Trophoblast cell (in vitro differentiated cells and primary cell): Measurements from ENCODE around the gene HNRNPL.
A peak's percentile ranks its signal among the peaks of the same experiment; 100 is the strongest.

Source experiments
- DNase-seq, 2 donors: peaks; one replicate each; pipeline ENCODE4 v3.0.0-alpha.2; 2016
- H2AFZ ChIP-seq: 2 replicates; pipeline ENCODE4 v1.6.1; 2013; ENCODE audit warnings: low read length, moderate library complexity, mild to moderate bottlenecking; ENCODE audit not compliant: insufficient read depth, poor library complexity
- H2AK5ac ChIP-seq: 2 replicates; pipeline ENCODE4 v1.6.1; 2013; ENCODE audit warnings: mild to moderate bottlenecking, low read length
- H2BK120ac ChIP-seq: 2 replicates; pipeline ENCODE4 v1.6.1; 2013; ENCODE audit warnings: low read length, mild to moderate bottlenecking, moderate library complexity; ENCODE audit not compliant: insufficient read depth, poor library complexity
- H2BK12ac ChIP-seq: 2 replicates; pipeline ENCODE4 v1.6.1; 2013; ENCODE audit warnings: mild to moderate bottlenecking, low read length, moderate library complexity
- H2BK5ac ChIP-seq: 2 replicates; pipeline ENCODE4 v1.6.1; 2013; ENCODE audit warnings: low read length, low read depth, moderate library complexity, mild to moderate bottlenecking; ENCODE audit not compliant: poor library complexity
- H3K14ac ChIP-seq: 2 replicates; pipeline ENCODE4 v1.6.1; 2013; ENCODE audit warnings: mild to moderate bottlenecking, low read length
- H3K18ac ChIP-seq: 2 replicates; pipeline ENCODE4 v1.6.1; 2013; ENCODE audit warnings: mild to moderate bottlenecking, low read length
- H3K23ac ChIP-seq: 2 replicates; pipeline ENCODE4 v1.6.1; 2013; ENCODE audit warnings: low read length
- H3K27ac ChIP-seq: 2 replicates; pipeline ENCODE4 v1.5.1; 2013; ENCODE audit warnings: low read depth, mild to moderate bottlenecking, inconsistent platforms, low read length, moderate library complexity
- H3K27me3 ChIP-seq: 2 replicates; pipeline ENCODE4 v1.6.1; 2013; ENCODE audit warnings: inconsistent platforms, mild to moderate bottlenecking, low read length, moderate library complexity; ENCODE audit not compliant: insufficient read depth
- H3K36me3 ChIP-seq, 2 experiments: 1 replicate in 1 of 2; 2 replicates in 1 of 2; pipeline ENCODE4 v1.6.1; 2013; ENCODE audit warnings: low read length in 2 of 2, mild to moderate bottlenecking in 2 of 2, moderate library complexity in 1 of 2; ENCODE audit not compliant: insufficient read depth in 2 of 2, control insufficient read depth in 1 of 2
- H3K4ac ChIP-seq: 2 replicates; pipeline ENCODE4 v1.6.1; 2013; ENCODE audit warnings: low read depth, mild to moderate bottlenecking, low read length, moderate library complexity
- H3K4me1 ChIP-seq, 2 experiments: 1 replicate in 1 of 2; 2 replicates in 1 of 2; pipeline ENCODE4 v1.6.1; 2013; ENCODE audit warnings: low read length in 2 of 2, mild to moderate bottlenecking in 2 of 2, moderate library complexity in 1 of 2; ENCODE audit not compliant: insufficient read depth in 2 of 2, control insufficient read depth in 1 of 2
- H3K4me2 ChIP-seq: 2 replicates; pipeline ENCODE4 v1.6.1; 2013; ENCODE audit warnings: inconsistent platforms, mild to moderate bottlenecking, low read length, moderate library complexity
- H3K4me3 ChIP-seq: 2 replicates; pipeline ENCODE4 v1.5.1; 2013; ENCODE audit warnings: mild to moderate bottlenecking, low read depth, low read length, inconsistent platforms
- H3K79me1 ChIP-seq: one replicate; pipeline ENCODE4 v1.6.1; 2013; ENCODE audit warnings: low read length
- H3K79me2 ChIP-seq: 2 replicates; pipeline ENCODE4 v1.6.1; 2013; ENCODE audit warnings: low read length, mild to moderate bottlenecking; ENCODE audit not compliant: control insufficient read depth, insufficient read depth, poor library complexity
- H3K9ac ChIP-seq: 2 replicates; pipeline ENCODE4 v1.6.1; 2013; ENCODE audit warnings: mild to moderate bottlenecking, low read length
- H3K9me3 ChIP-seq: 2 replicates; pipeline ENCODE4 v1.6.1; 2013; ENCODE audit warnings: low read depth, mild to moderate bottlenecking, control low read depth, inconsistent platforms, low read length; ENCODE audit not compliant: insufficient read depth
- H4K12ac ChIP-seq: 2 replicates; pipeline ENCODE4 v1.6.1; 2013; ENCODE audit warnings: low read depth, mild to moderate bottlenecking, low read length, moderate library complexity
- H4K8ac ChIP-seq: 2 replicates; pipeline ENCODE4 v1.6.1; 2013; ENCODE audit warnings: low read depth, mild to moderate bottlenecking, low read length, moderate library complexity
- H4K91ac ChIP-seq: one replicate; pipeline ENCODE4 v1.6.1; 2013; ENCODE audit warnings: low read depth, mild to moderate bottlenecking, low read length, moderate library complexity
- WGBS: extraction: QIAGEN DNeasy Blood & Tissue Kit; methylation state at CpG from one replicate; pipeline ENCODE4 v1.1.7; 2013; ENCODE audit warnings: missing lambda C conversion rate; ENCODE audit not compliant: insufficient read length, insufficient coverage; ENCODE audit errors: extremely low coverage; 5-methylcytosine and 5-hydroxymethylcytosine counted together

HNRNPL gene

DNA sequence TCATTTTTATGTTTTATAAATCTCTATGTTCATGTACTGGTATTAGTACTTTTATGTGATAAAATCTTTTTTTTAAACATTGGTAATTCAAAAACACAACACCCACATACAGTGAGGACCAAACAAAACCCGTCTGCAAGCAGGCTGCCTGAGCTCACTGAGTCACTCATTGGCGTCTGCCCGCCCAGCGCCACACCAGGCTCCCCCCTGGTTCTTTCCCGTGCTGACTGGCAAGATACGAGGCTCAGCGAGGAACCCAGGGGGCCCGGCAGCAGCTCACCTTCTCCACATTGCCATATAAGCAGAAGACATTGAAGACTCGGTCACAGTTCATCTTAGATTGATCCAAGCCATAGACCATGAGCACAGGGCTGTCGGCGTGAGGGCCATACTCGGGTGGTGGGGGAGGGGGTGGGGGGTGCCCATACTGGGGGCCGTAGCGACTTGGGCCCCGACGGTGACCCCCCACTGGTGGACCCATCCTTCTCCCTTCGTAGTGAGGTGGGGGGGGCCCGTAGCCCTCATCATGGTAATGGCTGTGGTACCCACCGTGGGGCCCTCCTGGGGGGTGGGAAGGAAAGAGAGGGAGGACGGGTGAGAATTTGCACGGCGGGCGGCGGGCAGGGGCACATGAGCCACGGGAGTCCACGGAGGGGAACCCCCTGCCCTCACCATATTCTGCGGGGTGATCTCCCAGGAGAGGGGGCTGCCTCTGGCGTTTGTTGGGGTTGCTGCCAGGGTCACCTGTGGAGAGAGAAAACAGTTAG is 9.8 kb downstream of the HNRNPL start:
- H3K4me2 ChIP-seq: no peak overlapping the region
- H3K9ac ChIP-seq: no peak overlapping the region
- H4K91ac ChIP-seq: peak overlapping the region; percentile 55
- H2AFZ ChIP-seq: no peak overlapping the region
- WGBS: no CpG with 5 or more reads among the region's 28 CpGs
- peak overlapping the region; percentile 96 for H3K27ac ChIP-seq
- DNase-seq: peak in 1 of 2 donors; percentile 9
- H3K23ac ChIP-seq: no peak overlapping the region
- H4K8ac ChIP-seq: no peak overlapping the region
- H2BK12ac ChIP-seq: no peak overlapping the region
- no peaks in the 10 kb centered on the region for H3K27me3 ChIP-seq
- H3K36me3 ChIP-seq: peaks cover 79 to 88% of the 10 kb centered on the region in 2 experiments
- H4K12ac ChIP-seq: no peak overlapping the region
- peak overlapping the region; percentile 2 for H3K4ac ChIP-seq
- H3K79me2 ChIP-seq: peaks cover 12% of the 10 kb centered on the region
- H2BK5ac ChIP-seq: peak overlapping the region; percentile 10
- H3K79me1 ChIP-seq: peaks cover 34% of the 10 kb centered on the region
- H3K9me3 ChIP-seq: no peaks in the 10 kb centered on the region
- peak overlapping the region; percentile 15 for H3K14ac ChIP-seq
- no peak overlapping the region for H2AK5ac ChIP-seq
- H3K18ac ChIP-seq: peak overlapping the region; percentile 52
- no peak overlapping the region for H2BK120ac ChIP-seq
- peaks cover 44 to 51% of the 10 kb centered on the region in 2 experiments for H3K4me1 ChIP-seq
- H3K4me3 ChIP-seq: no peak overlapping the region

DNA sequence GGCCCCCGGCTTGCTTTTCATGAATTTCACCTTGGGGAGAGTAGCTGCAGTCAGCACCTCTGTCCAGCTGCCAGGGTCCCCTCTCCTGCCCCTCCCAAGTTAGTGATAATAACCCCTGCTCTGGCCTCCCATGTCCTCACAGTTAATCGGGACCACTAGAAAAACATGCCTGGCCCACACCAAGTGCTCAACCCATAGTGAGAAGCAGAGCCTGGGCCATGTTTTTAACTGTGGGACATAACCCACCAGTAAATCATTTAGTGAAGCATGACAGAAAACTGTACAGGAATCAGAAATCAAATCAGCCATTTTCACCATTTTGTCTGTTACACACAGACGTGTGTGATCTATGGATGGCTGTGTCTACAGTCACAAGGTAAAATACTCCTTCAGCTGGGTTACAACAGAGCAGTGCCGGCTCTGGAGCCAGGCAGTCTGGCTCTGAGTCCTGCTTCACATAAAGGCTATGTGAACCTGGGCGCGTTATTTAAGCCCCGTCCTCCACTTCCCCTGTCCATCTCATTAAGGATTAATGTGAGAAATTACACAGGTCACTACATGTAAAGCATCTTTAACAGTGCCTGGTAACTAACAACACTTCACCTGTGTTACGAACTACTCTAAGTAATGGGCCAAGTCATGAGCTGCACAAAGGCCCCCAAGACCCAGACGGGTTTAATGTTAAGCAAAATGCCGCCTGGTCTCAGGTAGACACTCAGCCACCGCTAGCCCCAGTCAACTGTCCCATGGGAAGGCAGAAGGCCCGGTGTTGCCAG is 10.6 kb downstream of the HNRNPL start:
- Histone ChIP-seq H4K8ac (peak overlapping the region; percentile 84), H3K4me2 (no peak overlapping the region), H3K23ac (no peak overlapping the region), H3K14ac (peak overlapping the region; percentile 92), H3K27ac (peak overlapping the region; percentile 96), H3K4me3 (no peak overlapping the region), H3K4me1 (peaks cover 44 to 51% of the 10 kb centered on the region in 2 experiments), H3K79me2 (peaks cover 12% of the 10 kb centered on the region), H2BK120ac (peak overlapping the region; percentile 21), H3K36me3 (peaks cover 71 to 80% of the 10 kb centered on the region in 2 experiments), H2AFZ (no peak overlapping the region), H2AK5ac (no peak overlapping the region), H4K91ac (peak overlapping the region; percentile 93), H2BK12ac (peak overlapping the region; percentile 10), H2BK5ac (peak overlapping the region; percentile 95), H3K9ac (no peak overlapping the region), H4K12ac (no peak overlapping the region), H3K9me3 (no peaks in the 10 kb centered on the region), H3K4ac (no peak overlapping the region), H3K27me3 (no peaks in the 10 kb centered on the region), H3K18ac (peak overlapping the region; percentile 95), H3K79me1 (peaks cover 34% of the 10 kb centered on the region)
- peak; percentile 11 to 42 for DNase-seq
- WGBS: no CpG with 5 or more reads among the region's 12 CpGs

- Histone ChIP-seq H3K14ac (peak overlapping the region; percentile 92), H3K27ac (peak overlapping the region; percentile 96), H3K79me1 (peaks cover 34% of the 10 kb centered on the region), H3K4ac (peak overlapping the region; percentile 82), H3K4me3 (no peak overlapping the region), H3K4me2 (peak overlapping the region; percentile 7), H3K23ac (no peak overlapping the region), H3K9me3 (no peaks in the 10 kb centered on the region), H2AK5ac (peak overlapping the region; percentile 87), H3K9ac (no peak overlapping the region), H3K27me3 (no peaks in the 10 kb centered on the region), H2BK12ac (peak overlapping the region; percentile 90), H3K36me3 (peaks cover 63 to 72% of the 10 kb centered on the region in 2 experiments), H4K8ac (peak overlapping the region; percentile 84), H4K12ac (peak overlapping the region; percentile 78), H2AFZ (peak overlapping the region; percentile 64), H2BK120ac (peak overlapping the region; percentile 92), H3K18ac (peak overlapping the region; percentile 95), H2BK5ac (peak overlapping the region; percentile 95), H3K79me2 (peaks cover 12% of the 10 kb centered on the region), H3K4me1 (peaks cover 44 to 51% of the 10 kb centered on the region in 2 experiments), H4K91ac (peak overlapping the region; percentile 93)
- DNase-seq: peak; percentile 97 to 98
- no CpG with 5 or more reads among the region's 19 CpGs for WGBS
These were observed 11.4 kb downstream of the HNRNPL start for GRCh38 chr19:38838208-38838985.

- H3K9ac ChIP-seq: no peak overlapping the region
- peak overlapping the region; percentile 84 for H4K8ac ChIP-seq
- H4K91ac ChIP-seq: peak overlapping the region; percentile 93
- H2BK120ac ChIP-seq: peak overlapping the region; percentile 92
- H2AK5ac ChIP-seq: peak overlapping the region; percentile 87
- no peaks in the 10 kb centered on the region for H3K27me3 ChIP-seq
- no CpG with 5 or more reads among the region's 7 CpGs for whole genome bisulfite sequencing
- H3K4me1 ChIP-seq: peaks cover 46 to 53% of the 10 kb centered on the region in 2 experiments
- peak overlapping the region; percentile 96 for H3K27ac ChIP-seq
- H3K23ac ChIP-seq: no peak overlapping the region
- peak overlapping the region; percentile 95 for H3K18ac ChIP-seq
- H3K9me3 ChIP-seq: no peaks in the 10 kb centered on the region
- H3K4me3 ChIP-seq: no peak overlapping the region
- peak overlapping the region; percentile 27 for H3K4me2 ChIP-seq
- peak; percentile 88 to 99 for DNase-seq
- peak overlapping the region; percentile 90 for H2BK12ac ChIP-seq
- H3K79me1 ChIP-seq: peaks cover 36% of the 10 kb centered on the region
- peaks cover 14% of the 10 kb centered on the region for H3K79me2 ChIP-seq
- H3K4ac ChIP-seq: peak overlapping the region; percentile 82
- H3K14ac ChIP-seq: peak overlapping the region; percentile 92
- peak overlapping the region; percentile 95 for H2BK5ac ChIP-seq
- no peak overlapping the region for H2AFZ ChIP-seq
- peaks cover 56 to 65% of the 10 kb centered on the region in 2 experiments for H3K36me3 ChIP-seq
- H4K12ac ChIP-seq: no peak overlapping the region
These were observed 12.1 kb downstream of the HNRNPL start for GRCh38 chr19:38837656-38838121.
